KOPT-K1 (cell line): Measurements from ENCODE around the gene HNRNPDL.

Experiments
- H3K27ac ChIP-seq: fragments of 200-600 bp; sonication (generic); 2 replicates; pipeline ENCODE4 v1.5.1; 2016; ENCODE audit warnings: antibody characterized with exemption, mild to moderate bottlenecking, low read depth, low read length; ENCODE audit not compliant: poor library complexity, severe bottlenecking
- H3K36me3 ChIP-seq: fragments of 200-600 bp; sonication (generic); 2 replicates; pipeline ENCODE4 v1.5.1; 2017; ENCODE audit warnings: antibody characterized with exemption, mild to moderate bottlenecking, low read length, moderate library complexity; ENCODE audit not compliant: insufficient read depth
- H3K9me3 ChIP-seq: fragments of 200-600 bp; sonication (generic); 2 replicates; pipeline ENCODE4 v1.5.1; 2017; ENCODE audit warnings: antibody characterized with exemption, low read length, mild to moderate bottlenecking; ENCODE audit not compliant: insufficient read depth, poor library complexity, severe bottlenecking

Gene HNRNPDL

DNA sequence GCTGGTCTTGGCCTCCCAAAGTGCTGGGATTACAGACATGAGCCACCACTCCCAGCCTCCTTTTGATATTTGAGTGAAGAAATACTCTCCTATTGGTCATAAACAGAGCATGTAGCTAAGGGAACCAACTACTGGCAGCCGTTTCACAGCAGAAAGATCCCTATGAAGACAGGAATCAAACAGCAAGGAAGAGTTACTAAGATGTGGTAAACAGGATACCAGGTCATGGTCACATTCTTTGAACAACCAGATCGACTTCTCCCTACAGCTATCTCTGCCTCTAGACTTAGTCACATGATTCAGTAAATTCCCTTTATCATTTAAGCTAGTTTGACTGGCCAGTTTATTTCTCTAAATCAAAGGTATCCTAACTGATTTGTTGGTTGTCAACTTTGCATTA is 47.5 kb downstream of the HNRNPDL start:
- H3K9me3 ChIP-seq, result peaks cover 36% of the 10 kb centered on the region
- peaks cover 11% of the 10 kb centered on the region; the same call in 1 of the 2 replicates for H3K36me3 ChIP-seq
- H3K27ac ChIP-seq, result no peak overlapping the region

DNA sequence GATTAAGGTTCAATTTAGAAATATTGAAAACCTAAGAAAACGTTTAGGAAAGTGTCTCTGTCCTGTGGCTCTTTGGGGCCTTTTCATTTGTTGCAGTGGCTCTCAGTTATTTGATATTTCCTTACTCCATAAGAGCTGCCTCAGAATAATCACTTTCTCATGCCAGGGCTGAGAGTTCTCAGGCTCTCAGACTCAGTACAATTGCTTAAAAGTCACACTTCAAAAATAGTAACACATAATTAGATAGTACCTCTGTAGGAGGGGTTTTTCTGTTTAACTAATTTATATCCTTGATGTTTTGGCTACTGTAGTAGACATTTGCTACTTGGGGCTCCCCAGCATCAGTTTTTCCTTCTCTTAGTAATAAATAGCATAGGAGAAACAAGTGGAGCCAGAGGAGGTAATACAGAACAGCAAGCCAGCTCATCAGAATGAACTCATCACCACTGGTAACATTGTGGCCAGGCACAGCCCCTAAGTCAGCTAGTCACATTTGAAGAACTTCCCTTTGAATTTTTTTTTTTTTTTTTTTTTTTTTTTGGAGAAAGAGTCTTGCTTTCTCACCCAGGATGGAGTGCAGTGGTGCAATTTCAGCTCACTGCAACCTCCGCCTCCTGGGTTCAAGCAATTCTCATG is 48.5 kb downstream of the HNRNPDL start:
- peaks cover 11% of the 10 kb centered on the region; the same call in 1 of the 2 replicates for H3K36me3 ChIP-seq
- H3K27ac ChIP-seq, result no peak overlapping the region
- H3K9me3 ChIP-seq, result peaks cover 36% of the 10 kb centered on the region

DNA sequence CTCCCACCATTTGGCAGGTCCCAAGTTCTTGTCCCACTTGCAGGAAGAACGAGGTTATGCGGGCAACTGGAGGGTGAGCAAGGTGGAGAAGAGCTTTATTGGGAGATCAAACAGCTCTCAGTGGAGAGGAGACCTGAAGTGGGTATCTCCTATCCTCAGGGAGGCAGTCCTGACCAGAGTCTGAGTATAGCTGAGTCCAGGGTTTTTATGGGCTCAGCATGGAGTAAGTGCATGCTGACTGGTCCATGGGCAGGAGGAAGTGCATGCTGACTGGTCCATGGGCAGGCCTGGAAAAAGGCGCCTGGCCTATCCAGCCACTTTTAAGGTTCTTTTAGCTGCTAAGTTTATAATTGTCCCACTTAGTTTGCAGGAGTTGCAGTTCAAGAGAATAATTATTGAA is 49.0 kb downstream of the HNRNPDL start:
- H3K27ac ChIP-seq, result peak overlapping the region; percentile 38
- H3K9me3 ChIP-seq, result peaks cover 36% of the 10 kb centered on the region
- peaks cover 11% of the 10 kb centered on the region; the same call in 1 of the 2 replicates for H3K36me3 ChIP-seq

DNA sequence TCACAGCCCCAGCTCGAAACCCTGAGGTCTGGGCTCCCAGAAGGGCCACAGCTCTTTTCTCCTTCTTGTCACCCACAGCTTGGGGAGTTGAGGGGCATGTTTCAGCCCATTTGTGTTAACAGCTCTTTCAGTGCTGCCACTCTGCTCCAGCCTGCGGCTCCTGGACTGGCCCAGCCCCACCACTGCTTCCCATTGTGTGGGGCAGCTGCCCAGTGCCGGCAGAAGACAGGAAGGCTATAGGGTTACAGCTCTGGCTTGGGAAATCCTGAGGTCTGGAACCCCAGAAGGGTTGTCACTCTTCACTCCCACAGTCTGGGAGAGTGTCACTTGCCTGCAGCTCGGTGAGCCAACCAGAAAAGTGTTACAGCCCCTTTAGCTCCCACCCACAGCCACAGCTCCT is 49.4 kb downstream of the HNRNPDL start:
- H3K9me3 ChIP-seq, result peaks cover 33% of the 10 kb centered on the region
- peaks cover 11% of the 10 kb centered on the region; the same call in 1 of the 2 replicates for H3K36me3 ChIP-seq
- peak overlapping the region; percentile 38 for H3K27ac ChIP-seq

DNA sequence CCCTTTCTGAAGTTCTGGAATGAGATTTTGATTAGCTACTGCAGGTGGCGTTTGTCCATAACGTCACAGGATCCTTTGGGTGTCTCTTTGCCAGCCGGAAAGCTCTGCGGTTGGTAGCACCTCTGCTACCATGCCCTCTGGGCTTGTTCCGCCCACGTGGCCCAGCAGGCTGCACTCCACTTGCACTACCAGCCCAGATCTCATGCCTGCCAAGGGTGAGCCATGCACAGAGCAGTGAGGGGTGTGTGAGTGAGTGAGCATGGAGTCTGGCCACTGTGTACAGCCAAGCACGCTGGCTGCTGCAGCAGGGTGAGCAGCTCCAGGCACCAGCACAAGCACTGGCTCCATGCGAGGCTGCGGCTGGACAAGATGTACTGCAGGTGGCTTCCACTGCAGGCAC is 49.9 kb downstream of the HNRNPDL start:
- Histone ChIP-seq H3K27ac (peak overlapping the region; percentile 38), H3K9me3 (peaks cover 28% of the 10 kb centered on the region), H3K36me3 (peaks cover 11% of the 10 kb centered on the region; the same call in 1 of the 2 replicates)

DNA sequence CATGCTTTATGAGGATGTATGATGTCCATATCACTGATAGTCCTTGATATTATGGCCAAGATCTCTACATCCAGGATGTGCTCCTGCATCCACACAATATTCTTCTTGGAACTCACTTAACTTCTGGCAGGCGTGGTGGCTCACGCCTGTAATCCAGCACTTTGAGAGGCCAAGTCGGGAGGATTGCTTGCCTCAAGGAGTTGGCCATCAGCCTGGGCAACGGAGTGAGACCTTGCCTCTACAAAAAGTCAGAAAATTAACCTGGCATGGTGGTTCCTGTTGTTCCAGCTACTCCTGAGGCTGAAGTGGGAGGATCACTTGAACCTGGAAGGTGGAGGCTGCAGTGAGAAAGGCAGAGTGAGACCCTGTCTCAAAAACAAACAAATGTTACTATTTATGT is 54.2 kb downstream of the HNRNPDL start:
- Histone ChIP-seq H3K27ac (no peak overlapping the region), H3K36me3 (peaks cover 29% of the 10 kb centered on the region), H3K9me3 (peaks cover 9% of the 10 kb centered on the region)

GRCh38 chr4:82373816-82374625 is 56.2 kb downstream of the HNRNPDL start, which contains the start of gene HNRNPD:
Gene HNRNPD (minus strand): TSS chr4:82373991. CDS start chr4:82373678, 313 bp downstream.
- Histone ChIP-seq H3K27ac (peak within 1 kb of the TSS; percentile 92), H3K9me3 (no peaks in the 10 kb centered on the region), H3K36me3 (peaks cover 41% of the 10 kb centered on the region)

- H3K27ac ChIP-seq, result peak overlapping the region; percentile 92
- H3K36me3 ChIP-seq, result peaks cover 46% of the 10 kb centered on the region
Observed at GRCh38 chr4:82373486-82373815, 56.8 kb downstream of the HNRNPDL start.

More at GRCh38 chr4:82373486-82373815, 56.8 kb downstream of the HNRNPDL start:
- no peaks in the 10 kb centered on the region for H3K9me3 ChIP-seq
